ENCODE results near the gene TRAFD1.

The TRAFD1 gene

DNA sequence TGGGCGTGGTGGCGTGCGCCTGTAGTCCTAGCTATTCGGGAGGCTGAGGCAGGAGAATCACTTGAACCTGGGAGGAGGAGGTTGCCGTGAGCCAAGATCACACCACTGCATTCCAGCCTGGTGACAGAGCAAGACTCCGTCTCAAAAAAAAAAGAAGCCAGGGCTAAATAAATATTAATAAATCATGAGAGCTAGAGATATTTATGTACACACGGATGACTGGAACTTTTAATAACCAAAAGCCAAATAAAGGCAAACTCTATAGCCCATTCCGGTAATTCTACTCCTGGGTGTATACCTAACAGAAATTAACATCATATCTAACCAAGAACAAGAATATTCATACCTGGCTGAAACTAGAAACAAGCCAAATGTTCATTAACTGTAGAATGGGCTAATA, 7.7 kb upstream of the TRAFD1 start:
- H3K4me3 ChIP-seq (ENCODE audit: low read depth, low read length) = no peak overlapping the region
- no peak for DNase-seq (ENCODE audit: low read depth)
- TF ChIP-seq, protein P1, sequence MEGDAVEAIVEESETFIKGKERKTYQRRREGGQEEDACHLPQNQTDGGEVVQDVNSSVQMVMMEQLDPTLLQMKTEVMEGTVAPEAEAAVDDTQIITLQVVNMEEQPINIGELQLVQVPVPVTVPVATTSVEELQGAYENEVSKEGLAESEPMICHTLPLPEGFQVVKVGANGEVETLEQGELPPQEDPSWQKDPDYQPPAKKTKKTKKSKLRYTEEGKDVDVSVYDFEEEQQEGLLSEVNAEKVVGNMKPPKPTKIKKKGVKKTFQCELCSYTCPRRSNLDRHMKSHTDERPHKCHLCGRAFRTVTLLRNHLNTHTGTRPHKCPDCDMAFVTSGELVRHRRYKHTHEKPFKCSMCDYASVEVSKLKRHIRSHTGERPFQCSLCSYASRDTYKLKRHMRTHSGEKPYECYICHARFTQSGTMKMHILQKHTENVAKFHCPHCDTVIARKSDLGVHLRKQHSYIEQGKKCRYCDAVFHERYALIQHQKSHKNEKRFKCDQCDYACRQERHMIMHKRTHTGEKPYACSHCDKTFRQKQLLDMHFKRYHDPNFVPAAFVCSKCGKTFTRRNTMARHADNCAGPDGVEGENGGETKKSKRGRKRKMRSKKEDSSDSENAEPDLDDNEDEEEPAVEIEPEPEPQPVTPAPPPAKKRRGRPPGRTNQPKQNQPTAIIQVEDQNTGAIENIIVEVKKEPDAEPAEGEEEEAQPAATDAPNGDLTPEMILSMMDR (conservative IDR thresholded peaks at IDR 0.05; ENCODE audit: low read depth, low read length) = no peak

DNA sequence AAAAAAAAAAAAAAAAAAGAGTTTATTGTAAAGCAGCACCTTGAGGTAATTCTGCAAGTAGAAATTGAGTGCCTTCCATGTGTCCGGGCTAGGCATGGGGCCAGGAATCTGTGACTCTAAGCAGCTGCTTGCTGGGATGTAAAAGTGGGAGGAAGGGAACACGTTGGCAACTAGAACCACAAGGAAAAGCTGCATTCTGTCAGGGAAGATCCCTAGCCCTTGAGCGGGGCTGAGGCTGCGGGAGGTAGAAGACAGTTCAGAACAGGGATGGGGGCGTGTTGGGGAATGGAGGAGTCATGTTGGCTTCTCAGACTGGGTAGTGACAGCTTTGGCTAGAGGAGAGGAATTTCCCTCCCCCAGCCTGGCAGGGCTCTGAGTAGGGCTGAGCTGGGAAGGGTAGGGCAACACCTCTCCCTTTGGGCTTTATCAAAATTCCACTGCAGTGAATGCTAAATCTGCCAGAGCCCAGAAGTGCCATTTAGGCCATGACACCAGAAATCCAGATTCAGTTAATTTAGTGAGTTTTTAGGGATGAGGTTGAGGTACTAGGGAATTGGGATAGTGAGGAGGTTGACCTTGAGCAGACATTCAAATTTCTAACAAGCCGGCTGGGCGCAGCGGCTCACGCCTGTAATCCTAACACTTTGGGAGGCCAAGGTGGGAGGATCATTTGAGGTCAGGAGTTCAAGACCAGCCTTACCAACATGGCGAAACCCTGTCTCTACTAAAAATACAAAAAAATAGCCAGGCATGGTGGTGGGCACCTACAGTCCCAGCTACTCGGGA, 3.4 kb upstream of the TRAFD1 start:
- peak; percentile 77 for DNase-seq (ENCODE audit: low read depth)
- TF ChIP-seq, protein P1 (conservative IDR thresholded peaks at IDR 0.05; ENCODE audit: low read depth, low read length) = no peak
- no peak overlapping the region for H3K4me3 ChIP-seq (ENCODE audit: low read depth, low read length)

DNA sequence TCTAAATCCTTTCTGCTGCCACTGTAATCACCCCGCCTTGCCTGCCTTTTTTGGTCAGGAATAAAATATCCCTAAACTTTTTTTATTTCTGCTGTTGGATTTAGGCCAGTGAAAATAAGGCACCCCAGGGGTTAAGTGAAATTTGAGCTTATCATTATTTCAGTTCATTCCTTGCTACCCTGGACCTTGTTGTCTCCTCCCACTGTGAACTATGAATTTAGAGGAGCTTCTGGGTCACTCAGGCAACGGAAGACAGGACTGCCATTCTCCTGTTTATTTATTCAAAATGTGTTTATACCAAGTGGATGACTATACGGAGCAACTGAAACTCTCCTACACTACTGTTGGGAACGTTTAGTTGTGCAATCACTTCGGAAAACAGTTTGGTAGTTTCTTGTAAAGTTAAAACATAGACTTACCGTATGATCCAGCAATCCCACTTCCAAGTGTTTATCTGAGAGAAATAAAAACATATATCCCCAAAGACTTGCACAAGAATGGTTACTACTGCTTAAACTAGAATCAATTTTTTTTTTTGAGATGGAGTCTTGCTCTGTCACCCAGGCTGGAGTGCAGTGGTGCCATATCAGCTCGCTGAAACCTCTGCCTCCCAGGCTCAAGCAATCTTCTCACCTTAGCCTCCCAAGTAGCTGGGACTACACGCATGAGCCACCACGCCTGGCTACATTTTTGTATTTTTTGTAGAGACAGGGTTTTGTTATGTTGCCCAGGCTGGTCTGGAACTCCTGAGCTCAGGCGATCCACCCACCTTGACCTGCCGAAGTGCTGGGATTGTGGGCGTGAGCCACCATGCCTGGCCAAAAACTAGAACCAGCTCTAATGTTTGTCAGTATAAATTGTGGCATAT, 2.3 kb upstream of the TRAFD1 start:
- DNase-seq (ENCODE audit: low read depth) = peak; percentile 91
- TF ChIP-seq, protein P1 (conservative IDR thresholded peaks at IDR 0.05; ENCODE audit: low read depth, low read length) = no peak
- no peak overlapping the region for H3K4me3 ChIP-seq (ENCODE audit: low read depth, low read length)

DNA sequence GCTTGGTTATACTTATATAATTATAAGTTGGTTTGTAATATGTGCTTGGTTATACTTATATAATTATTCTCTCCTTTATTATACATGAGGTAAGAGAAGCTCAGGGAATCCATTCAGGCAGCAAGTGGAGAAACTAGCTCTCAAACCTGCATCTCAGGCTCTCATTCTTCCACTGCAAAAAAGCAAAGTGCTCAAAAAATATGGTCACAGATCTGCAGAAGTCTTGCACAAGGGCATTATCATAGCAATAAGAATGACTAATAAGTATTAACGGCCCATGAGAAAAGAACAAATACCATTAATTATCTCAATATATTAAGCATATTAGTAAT, 476 bp upstream of the TRAFD1 start:
- DNase-seq (ENCODE audit: low read depth) = no peak
- H3K4me3 ChIP-seq (ENCODE audit: low read depth, low read length) = peak overlapping the region; percentile 98
- TF ChIP-seq, protein P1 (conservative IDR thresholded peaks at IDR 0.05; ENCODE audit: low read depth, low read length) = no peak

DNA sequence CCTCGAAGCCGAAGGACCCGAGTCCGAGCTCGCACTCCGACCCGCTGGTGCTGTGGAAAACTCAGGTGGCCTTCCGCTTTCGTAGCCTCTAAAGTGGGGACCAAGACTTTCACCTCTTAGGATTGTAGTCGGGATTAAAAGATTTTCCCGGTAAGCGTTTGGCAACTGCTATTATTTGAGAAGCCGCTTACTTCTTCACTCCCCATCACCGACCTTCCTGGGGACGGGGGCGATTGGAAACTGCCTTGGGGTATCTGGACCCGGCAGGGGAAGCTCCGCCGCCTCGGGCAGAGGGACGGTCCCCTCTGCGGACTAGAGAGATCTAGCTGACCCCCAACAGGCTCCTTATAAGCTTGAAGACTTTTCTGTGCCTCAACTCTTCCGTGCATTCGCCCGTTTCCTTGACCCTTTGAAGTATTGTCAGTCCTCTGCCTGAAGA, 659 bp downstream of the TRAFD1 start:
- no peak for DNase-seq (ENCODE audit: low read depth)
- H3K4me3 ChIP-seq (ENCODE audit: low read depth, low read length) = peak overlapping the region; percentile 98
- TF ChIP-seq, protein P1 (conservative IDR thresholded peaks at IDR 0.05; ENCODE audit: low read depth, low read length) = no peak

DNA sequence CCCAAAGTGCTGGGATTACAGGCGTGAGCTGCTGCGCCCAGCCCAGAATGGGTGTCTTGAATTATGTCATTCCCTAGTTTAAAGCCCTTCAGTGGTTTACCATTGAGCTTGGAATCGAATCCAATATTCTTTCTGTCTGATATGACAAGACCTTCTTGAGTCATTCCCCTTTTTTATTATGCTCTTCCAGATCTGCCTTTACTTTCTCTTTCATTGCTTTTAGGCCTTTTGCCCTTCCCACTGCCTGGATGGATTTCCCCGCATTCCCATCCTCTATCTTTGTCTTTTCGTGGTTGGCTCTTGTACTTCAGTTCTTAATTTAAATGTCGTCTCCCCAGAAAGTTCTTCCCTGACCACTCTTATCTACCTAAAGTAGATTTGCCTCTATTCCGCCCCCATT, 1.6 kb downstream of the TRAFD1 start:
- DNase-seq (ENCODE audit: low read depth) = no peak
- peak overlapping the region; percentile 98 for H3K4me3 ChIP-seq (ENCODE audit: low read depth, low read length)
- TF ChIP-seq, protein P1 (conservative IDR thresholded peaks at IDR 0.05; ENCODE audit: low read depth, low read length) = no peak
